Prostate gland (tissue), 2 donors: ENCODE results near the gene ACTR1A. TPM values are rescaled to one million over a fixed set of nuclear protein-coding genes. Genes with fewer than 3 reads are reported as not detected.

Experiments used
- DNase-seq: peaks from one replicate; pipeline ENCODE4 v3.0.0-alpha.2; 2019; ENCODE audit warnings: low spot score
- H3K27ac ChIP-seq, 2 donors: fragments of 200-600 bp; sonication (generic); 2 replicates each; pipeline ENCODE4 v1.5.1; 2017 to 2019
- H3K27me3 ChIP-seq: fragments of 200-600 bp; sonication (generic); replicated peaks from 2 replicates; pipeline ENCODE4 v1.5.1; 2019; ENCODE audit not compliant: insufficient read depth
- H3K36me3 ChIP-seq, 2 donors: fragments of 200-600 bp; sonication (generic); 1 replicate in 1 of 2; 2 replicates in 1 of 2; pipeline versions ENCODE4 v1.5.1 to v1.8.1; 2017 to 2019
- H3K4me1 ChIP-seq: fragments of 200-600 bp; sonication (generic); replicated peaks from 2 replicates; pipeline ENCODE4 v1.5.1; 2019
- H3K4me3 ChIP-seq, 2 donors: fragments of 200-600 bp; sonication (generic); 2 replicates each; pipeline ENCODE4 v1.5.1; 2017 to 2019
- H3K9me3 ChIP-seq: fragments of 200-600 bp; sonication (generic); 2 replicates; pipeline ENCODE4 v1.5.1; 2017
- POLR2A ChIP-seq: fragments of 450-650 bp; IDR thresholded peaks from one replicate; pipeline ENCODE4 v1.6.1; 2016; ENCODE audit warnings: antibody characterized with exemption, mild to moderate bottlenecking
- POLR2AphosphoS5 ChIP-seq: sonication (generic); formaldehyde crosslinking; IDR thresholded peaks from one replicate; pipeline ENCODE4 v1.6.1; 2017; ENCODE audit warnings: antibody characterized with exemption
- WGBS: methylation state at CpG from one replicate; pipeline ENCODE4 v1.1.5; 2018; 5-methylcytosine and 5-hydroxymethylcytosine counted together
- intact Hi-C: fragments of 100-400 bp; cut with DNase I; formaldehyde crosslinking; loops from one replicate; pipeline ENCODE4 v1.14.2; 2022
- total RNA-seq, 2 donors: library from RNA; depleted of rRNA; stranded (reverse); fragments of >200 nt; gene quantifications; one replicate each; pipeline ENCODE4 v1.1.0, GENCODE V29; 2016
- TF ChIP-seq, protein P1 (sequence below), 4 experiments: fragments of 200-600 bp in 2 of 4; fragments of 450-650 bp in 2 of 4; sonication (generic) in 2 of 4; IDR thresholded peaks; 1 replicate in 3 of 4; 2 replicates in 1 of 4; pipeline ENCODE4 v1.5.1; 2016 to 2019; ENCODE audit warnings: antibody characterized with exemption in 4 of 4, mild to moderate bottlenecking in 2 of 4, moderate library complexity in 2 of 4

Gene ACTR1A
- total RNA-seq, 2 donors from 2014 or later, result 75.6 to 95.9 TPM

DNA sequence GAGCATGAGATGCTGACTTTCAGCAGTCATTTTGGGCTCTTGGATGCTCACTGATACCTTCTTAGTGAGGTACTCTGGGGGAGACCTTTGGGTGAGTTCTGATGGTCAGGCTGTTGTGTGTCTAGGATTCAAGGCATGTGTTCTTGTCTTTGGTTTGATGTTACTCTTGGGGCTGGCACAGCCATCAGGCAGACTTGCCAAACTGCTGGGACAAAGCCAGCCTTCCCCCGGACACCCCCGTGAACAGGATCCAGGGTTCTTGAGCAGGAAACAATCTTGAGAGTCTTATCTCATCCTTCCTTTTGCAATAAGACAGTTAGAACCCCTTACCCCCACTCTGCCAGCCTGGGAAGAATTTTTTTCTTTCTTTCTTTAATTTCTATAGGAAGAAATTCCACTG is 43.5 kb upstream of the ACTR1A start:
- Histone ChIP-seq H3K36me3 (no peaks in the 10 kb centered on the region), H3K4me3 (no peak overlapping the region), H3K9me3 (no peaks in the 10 kb centered on the region), H3K4me1 (peaks cover 4% of the 10 kb centered on the region), H3K27me3 (no peaks in the 10 kb centered on the region), H3K27ac (no peak overlapping the region)
- intact Hi-C loops, result no loop called here
- DNase-seq, result no peak
- no peak for TF ChIP-seq POLR2A
- TF ChIP-seq POLR2AphosphoS5, result no peak
- TF ChIP-seq, protein P1, sequence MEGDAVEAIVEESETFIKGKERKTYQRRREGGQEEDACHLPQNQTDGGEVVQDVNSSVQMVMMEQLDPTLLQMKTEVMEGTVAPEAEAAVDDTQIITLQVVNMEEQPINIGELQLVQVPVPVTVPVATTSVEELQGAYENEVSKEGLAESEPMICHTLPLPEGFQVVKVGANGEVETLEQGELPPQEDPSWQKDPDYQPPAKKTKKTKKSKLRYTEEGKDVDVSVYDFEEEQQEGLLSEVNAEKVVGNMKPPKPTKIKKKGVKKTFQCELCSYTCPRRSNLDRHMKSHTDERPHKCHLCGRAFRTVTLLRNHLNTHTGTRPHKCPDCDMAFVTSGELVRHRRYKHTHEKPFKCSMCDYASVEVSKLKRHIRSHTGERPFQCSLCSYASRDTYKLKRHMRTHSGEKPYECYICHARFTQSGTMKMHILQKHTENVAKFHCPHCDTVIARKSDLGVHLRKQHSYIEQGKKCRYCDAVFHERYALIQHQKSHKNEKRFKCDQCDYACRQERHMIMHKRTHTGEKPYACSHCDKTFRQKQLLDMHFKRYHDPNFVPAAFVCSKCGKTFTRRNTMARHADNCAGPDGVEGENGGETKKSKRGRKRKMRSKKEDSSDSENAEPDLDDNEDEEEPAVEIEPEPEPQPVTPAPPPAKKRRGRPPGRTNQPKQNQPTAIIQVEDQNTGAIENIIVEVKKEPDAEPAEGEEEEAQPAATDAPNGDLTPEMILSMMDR (IDR thresholded peaks at IDR 0.05), result no peak
- WGBS, result 13% methylated on average over 2 of the region's 2 CpGs

DNA sequence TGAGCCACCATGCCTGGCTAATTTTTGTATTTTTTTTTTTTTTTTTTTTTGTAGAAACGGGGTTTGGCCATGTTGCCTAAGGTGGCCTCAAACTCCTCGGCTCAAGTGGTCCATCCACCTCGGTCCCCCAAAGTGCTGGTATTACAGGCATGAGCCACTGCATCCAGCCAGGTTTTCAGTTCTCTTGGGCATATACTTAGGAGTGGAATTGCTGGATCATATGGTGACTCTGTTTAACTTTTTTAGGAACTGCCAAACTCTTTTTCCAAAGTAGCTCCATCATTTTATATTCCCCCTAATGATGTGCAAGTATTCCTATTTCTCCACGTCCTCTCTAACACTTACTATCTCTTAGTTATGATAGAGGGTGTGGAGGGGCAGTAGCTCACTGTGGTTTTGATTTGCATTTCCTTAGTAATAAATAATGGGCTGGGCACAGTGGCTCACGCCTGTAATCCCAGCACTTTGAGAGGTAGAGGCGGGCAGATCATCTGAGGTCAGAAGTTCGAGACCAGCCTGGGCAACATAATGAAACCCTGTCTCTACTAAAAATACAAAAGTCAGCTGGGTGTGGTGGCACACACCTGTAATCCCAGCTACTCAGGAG is 42.9 kb upstream of the ACTR1A start:
- Histone ChIP-seq H3K9me3 (no peaks in the 10 kb centered on the region), H3K4me3 (no peak overlapping the region), H3K4me1 (peaks cover 4% of the 10 kb centered on the region), H3K36me3 (no peaks in the 10 kb centered on the region), H3K27me3 (no peaks in the 10 kb centered on the region), H3K27ac (no peak overlapping the region)
- intact Hi-C loops, result no loop called here
- TF ChIP-seq POLR2A (no peak), POLR2AphosphoS5 (no peak)
- TF ChIP-seq, protein P1 (IDR thresholded peaks at IDR 0.05), result no peak
- no peak for DNase-seq
- 94% methylated on average over 7 of the region's 7 CpGs for WGBS

DNA sequence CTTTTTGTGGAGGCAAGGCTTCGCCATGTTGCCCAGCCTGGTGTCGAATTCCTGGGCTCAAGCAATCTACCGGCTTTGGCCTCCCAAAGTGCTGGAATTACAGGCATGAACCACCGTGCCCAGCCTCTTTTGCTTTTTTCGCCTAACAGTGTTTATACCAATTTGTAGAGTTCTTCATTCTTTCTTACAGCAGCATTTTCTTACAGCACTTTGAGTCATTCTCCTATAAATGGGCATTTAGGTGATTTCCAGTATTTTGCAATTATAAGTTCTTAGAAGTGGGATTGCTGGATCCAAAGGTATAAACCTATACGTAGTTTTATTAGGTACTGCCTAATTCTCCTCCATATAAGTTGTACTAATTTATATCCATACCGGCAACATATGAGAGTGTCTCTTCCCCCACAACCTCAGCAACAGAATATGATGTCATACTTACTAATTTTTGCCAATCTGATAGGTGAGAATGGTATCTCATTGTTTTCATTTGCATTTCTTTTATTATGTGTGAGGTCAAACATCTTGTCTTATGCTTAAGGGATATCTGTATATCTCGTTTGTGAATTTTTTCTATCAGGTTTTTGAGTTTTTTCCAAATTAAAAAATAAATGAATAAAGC is 40.4 kb upstream of the ACTR1A start:
- WGBS, result 72% methylated on average over 8 of the region's 8 CpGs
- intact Hi-C loops, result no loop called here
- H3K4me1 ChIP-seq, result peaks cover 4% of the 10 kb centered on the region
- no peaks in the 10 kb centered on the region for H3K27me3 ChIP-seq
- H3K36me3 ChIP-seq, result no peaks in the 10 kb centered on the region
- no peak overlapping the region for H3K27ac ChIP-seq
- H3K4me3 ChIP-seq, result no peak overlapping the region
- no peak for DNase-seq
- no peaks in the 10 kb centered on the region for H3K9me3 ChIP-seq
- no peak for TF ChIP-seq POLR2A
- TF ChIP-seq, protein P1 (IDR thresholded peaks at IDR 0.05), result no peak
- no peak for TF ChIP-seq POLR2AphosphoS5

DNA sequence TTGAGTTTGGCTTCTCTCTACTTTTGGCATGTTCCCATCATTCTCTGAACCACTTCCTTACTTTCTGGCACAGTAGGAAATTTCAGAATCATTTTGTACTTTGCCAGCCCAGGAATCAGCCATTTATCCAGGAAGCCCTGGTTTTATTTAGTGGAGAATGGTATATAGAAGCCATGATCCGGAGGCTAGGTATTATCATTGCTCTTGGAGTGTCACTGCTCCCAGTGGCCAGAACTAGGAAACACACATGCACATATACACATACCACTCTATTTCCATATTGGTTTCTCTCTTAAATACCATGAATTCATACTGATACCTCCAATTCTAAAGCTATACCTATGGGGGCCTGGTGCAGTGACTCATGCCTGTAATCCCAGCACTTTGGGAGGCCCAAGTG is 37.5 kb upstream of the ACTR1A start:
- no peaks in the 10 kb centered on the region for H3K4me1 ChIP-seq
- intact Hi-C loops, result no loop called here
- TF ChIP-seq, protein P1 (IDR thresholded peaks at IDR 0.05), result peak in 1 of 4 experiments; percentile 12
- no peak for TF ChIP-seq POLR2A
- no peaks in the 10 kb centered on the region for H3K9me3 ChIP-seq
- H3K27me3 ChIP-seq, result no peaks in the 10 kb centered on the region
- H3K36me3 ChIP-seq, result no peaks in the 10 kb centered on the region
- 92% methylated on average over 1 of the region's 1 CpG for whole genome bisulfite sequencing
- DNase-seq, result no peak
- no peak overlapping the region for H3K4me3 ChIP-seq
- no peak overlapping the region for H3K27ac ChIP-seq

DNA sequence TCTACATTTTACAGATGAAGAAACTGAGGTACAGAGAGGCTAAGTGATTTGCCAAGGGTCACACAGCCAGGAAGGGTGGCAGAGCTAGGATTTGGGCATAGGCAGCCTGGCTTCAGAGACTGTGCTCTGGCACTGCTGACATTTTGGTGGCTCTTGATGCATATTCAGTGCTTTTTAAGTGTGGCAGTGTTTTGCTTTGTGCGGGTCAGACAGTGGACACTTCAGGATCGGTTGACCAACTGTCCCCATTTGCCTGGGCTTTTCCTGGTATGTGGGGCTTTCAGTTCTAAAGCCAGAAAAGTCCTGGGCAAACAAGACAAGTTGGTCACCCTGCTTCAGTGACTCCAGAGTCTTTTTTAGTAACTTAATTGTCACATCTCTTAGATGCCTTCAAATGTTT is 36.3 kb upstream of the ACTR1A start:
- H3K36me3 ChIP-seq, result no peaks in the 10 kb centered on the region
- TF ChIP-seq POLR2AphosphoS5 (no peak), POLR2A (no peak)
- TF ChIP-seq, protein P1 (IDR thresholded peaks at IDR 0.05), result no peak
- no peaks in the 10 kb centered on the region for H3K9me3 ChIP-seq
- H3K27ac ChIP-seq, result no peak overlapping the region
- 88% methylated on average over 2 of the region's 2 CpGs for WGBS
- H3K27me3 ChIP-seq, result no peaks in the 10 kb centered on the region
- intact Hi-C loops, result no loop called here
- H3K4me3 ChIP-seq, result no peak overlapping the region
- no peaks in the 10 kb centered on the region for H3K4me1 ChIP-seq
- DNase-seq, result no peak
